ENCODE results near the gene SLC19A2. TPM values are rescaled to one million over a fixed set of nuclear protein-coding genes. Genes with fewer than 3 reads are reported as not detected.

SLC19A2 gene
- total and polyA plus RNA-seq, 2 donors (not counting 1 experiment from before 2014, with no cell fraction given) = 5.2 to 8.9 TPM

- Histone ChIP-seq H3K27me3 (ENCODE audit: control insufficient read depth, insufficient read depth, low read length) (no peaks in the 10 kb centered on the region), H3K27ac (ENCODE audit: insufficient read depth, low read length) (no peak overlapping the region), H3K4me1 (ENCODE audit: control insufficient read depth, extremely low read depth, insufficient read depth, low read length) (no peaks in the 10 kb centered on the region), H4K20me1 (ENCODE audit: control insufficient read depth, extremely low read depth, insufficient read depth, low read length) (no peaks in the 10 kb centered on the region), H3K9ac (ENCODE audit: insufficient read depth, low read length) (no peak overlapping the region), H3K9me3 (ENCODE audit: control insufficient read depth, insufficient read depth, low read depth, low read length) (no peaks in the 10 kb centered on the region), H3K4me2 (ENCODE audit: extremely low read depth, insufficient read depth, low read length) (no peak overlapping the region), H3K4me3 (replicated peaks in 1 of 4; ENCODE audit: control extremely low read depth in 1 of 4, insufficient read depth in 1 of 4, low read depth in 3 of 4, low read length in 4 of 4) (no peak overlapping the region), H3K36me3 (ENCODE audit: control insufficient read depth, insufficient read depth, low read length) (no peaks in the 10 kb centered on the region), H2AFZ (ENCODE audit: low read length) (no peak overlapping the region), H3K79me2 (ENCODE audit: control insufficient read depth, insufficient read depth, low read length) (no peaks in the 10 kb centered on the region)
- no peak for TF ChIP-seq CTCF (conservative IDR thresholded peaks at IDR 0.05 in 1 of 2, IDR thresholded peaks at IDR 0.05 in 1 of 2; ENCODE audit: low read depth in 1 of 2, low read length in 2 of 2)
- no peak for TF ChIP-seq EZH2 (IDR thresholded peaks at IDR 0.05; ENCODE audit: low read length, missing control alignments)
- DNase-seq (ENCODE audit: low read depth in 2 of 2) = no peak
Observed at GRCh38 chr1:169495916-169496315, 10.2 kb upstream of the SLC19A2 start.

GRCh38 chr1:169495046-169495775 is 9.5 kb upstream of the SLC19A2 start:
- Histone ChIP-seq H3K79me2 (ENCODE audit: control insufficient read depth, insufficient read depth, low read length) (no peaks in the 10 kb centered on the region), H3K4me2 (ENCODE audit: extremely low read depth, insufficient read depth, low read length) (no peak overlapping the region), H3K27ac (ENCODE audit: insufficient read depth, low read length) (no peak overlapping the region), H3K4me3 (replicated peaks in 1 of 4; ENCODE audit: control extremely low read depth in 1 of 4, insufficient read depth in 1 of 4, low read depth in 3 of 4, low read length in 4 of 4) (no peak overlapping the region), H3K9ac (ENCODE audit: insufficient read depth, low read length) (no peak overlapping the region), H3K9me3 (ENCODE audit: control insufficient read depth, insufficient read depth, low read depth, low read length) (no peaks in the 10 kb centered on the region), H4K20me1 (ENCODE audit: control insufficient read depth, extremely low read depth, insufficient read depth, low read length) (no peaks in the 10 kb centered on the region), H3K27me3 (ENCODE audit: control insufficient read depth, insufficient read depth, low read length) (no peaks in the 10 kb centered on the region), H2AFZ (ENCODE audit: low read length) (no peak overlapping the region), H3K4me1 (ENCODE audit: control insufficient read depth, extremely low read depth, insufficient read depth, low read length) (no peaks in the 10 kb centered on the region), H3K36me3 (ENCODE audit: control insufficient read depth, insufficient read depth, low read length) (no peaks in the 10 kb centered on the region)
- TF ChIP-seq CTCF (conservative IDR thresholded peaks at IDR 0.05 in 1 of 2, IDR thresholded peaks at IDR 0.05 in 1 of 2; ENCODE audit: low read depth in 1 of 2, low read length in 2 of 2) (no peak), EZH2 (IDR thresholded peaks at IDR 0.05; ENCODE audit: low read length, missing control alignments) (no peak)
- DNase-seq (ENCODE audit: low read depth in 2 of 2) = peak in 1 of 2 donors; percentile 33

- Histone ChIP-seq H3K27ac (ENCODE audit: insufficient read depth, low read length) (no peak overlapping the region), H3K4me3 (replicated peaks in 1 of 4; ENCODE audit: control extremely low read depth in 1 of 4, insufficient read depth in 1 of 4, low read depth in 3 of 4, low read length in 4 of 4) (no peak overlapping the region), H3K4me1 (ENCODE audit: control insufficient read depth, extremely low read depth, insufficient read depth, low read length) (no peaks in the 10 kb centered on the region), H4K20me1 (ENCODE audit: control insufficient read depth, extremely low read depth, insufficient read depth, low read length) (no peaks in the 10 kb centered on the region), H3K79me2 (ENCODE audit: control insufficient read depth, insufficient read depth, low read length) (no peaks in the 10 kb centered on the region), H3K36me3 (ENCODE audit: control insufficient read depth, insufficient read depth, low read length) (no peaks in the 10 kb centered on the region), H3K4me2 (ENCODE audit: extremely low read depth, insufficient read depth, low read length) (no peak overlapping the region), H3K27me3 (ENCODE audit: control insufficient read depth, insufficient read depth, low read length) (no peaks in the 10 kb centered on the region), H2AFZ (ENCODE audit: low read length) (no peak overlapping the region), H3K9ac (ENCODE audit: insufficient read depth, low read length) (no peak overlapping the region), H3K9me3 (ENCODE audit: control insufficient read depth, insufficient read depth, low read depth, low read length) (no peaks in the 10 kb centered on the region)
- TF ChIP-seq CTCF (conservative IDR thresholded peaks at IDR 0.05 in 1 of 2, IDR thresholded peaks at IDR 0.05 in 1 of 2; ENCODE audit: low read depth in 1 of 2, low read length in 2 of 2) = no peak
- no peak for TF ChIP-seq EZH2 (IDR thresholded peaks at IDR 0.05; ENCODE audit: low read length, missing control alignments)
- DNase-seq (ENCODE audit: low read depth in 2 of 2) = no peak
Observed at GRCh38 chr1:169494343-169494742, 8.6 kb upstream of the SLC19A2 start.
